H1 (cell line): ENCODE results near the gene FAM193A. TPM values are rescaled to one million over a fixed set of nuclear protein-coding genes. Genes with fewer than 3 reads are reported as not detected.

Experiments used
- CTCF ChIA-PET: fragments of 300-600 bp; sonication (Branson Sonifier 250); formaldehyde crosslinking; loops from one replicate; lab custom pipeline; 2021; ENCODE audit not compliant: partially characterized antibody; lab: Charles Lee
- POLR2A ChIA-PET: fragments of 300-600 bp; sonication (Branson Sonifier 250); formaldehyde crosslinking; loops from one replicate; lab custom pipeline; 2021; ENCODE audit warnings: inconsistent platforms; ENCODE audit not compliant: partially characterized antibody; lab: Charles Lee
- DNase-seq, 2 experiments: peaks; one replicate each; pipeline versions ENCODE4 v3.0.0 to v3.0.0-alpha.2; 2010 to 2022; ENCODE audit warnings: low spot score in 2 of 2, low read depth in 1 of 2, mixed read lengths in 1 of 2
- FAIRE-seq: peaks from 2 replicates; lab custom pipeline; 2011; peaks lifted over from hg19 to GRCh38; lab: Jason Lieb, UNC
- H2AFZ ChIP-seq: 2 replicates; pipeline ENCODE4 v1.8.1; 2012; ENCODE audit warnings: low read length, inconsistent platforms
- H2AK5ac ChIP-seq: 2 replicates; pipeline ENCODE4 v1.6.1; 2013; ENCODE audit warnings: low read depth, low read length
- H2BK120ac ChIP-seq: replicated peaks from 2 replicates; pipeline ENCODE3; 2013; ENCODE audit warnings: low read depth, low read length, inconsistent platforms
- H2BK12ac ChIP-seq: 2 replicates; pipeline ENCODE4 v1.6.1; 2013; ENCODE audit warnings: low read depth, low read length
- H2BK15ac ChIP-seq: 2 replicates; pipeline ENCODE4 v1.6.1; 2013; ENCODE audit warnings: low read length
- H2BK20ac ChIP-seq: 2 replicates; pipeline ENCODE4 v1.6.1; 2013; ENCODE audit warnings: low read length
- H2BK5ac ChIP-seq: 2 replicates; pipeline ENCODE4 v1.6.1; 2013; ENCODE audit warnings: low read depth, low read length
- H3K14ac ChIP-seq: 2 replicates; pipeline ENCODE4 v1.6.1; 2013; ENCODE audit warnings: inconsistent platforms; ENCODE audit not compliant: insufficient read length
- H3K18ac ChIP-seq: 2 replicates; pipeline ENCODE4 v1.6.1; 2013; ENCODE audit warnings: low read length; ENCODE audit errors: extremely low read depth
- H3K23ac ChIP-seq: 2 replicates; pipeline ENCODE4 v1.6.1; 2013; ENCODE audit warnings: inconsistent platforms; ENCODE audit not compliant: insufficient read length
- H3K23me2 ChIP-seq: 2 replicates; pipeline ENCODE4 v1.6.1; 2013; ENCODE audit warnings: low read depth, low read length
- H3K27ac ChIP-seq: 2 replicates; pipeline ENCODE4 v1.6.1; 2011; ENCODE audit warnings: low read depth, low read length, inconsistent platforms
- H3K27me3 ChIP-seq, 4 experiments: replicated peaks in 1 of 4; 1 replicate in 1 of 4; 2 replicates in 3 of 4; pipeline versions ENCODE4 v1.6.1 to v1.8.1; 2011 to 2013; ENCODE audit warnings: low read length in 3 of 4, mild to moderate bottlenecking in 3 of 4, inconsistent platforms in 2 of 4, mixed read lengths in 2 of 4, moderate library complexity in 1 of 4; ENCODE audit not compliant: control insufficient read depth in 3 of 4, insufficient read depth in 3 of 4; ENCODE audit errors: extremely low read depth in 1 of 4
- H3K36me3 ChIP-seq, 4 experiments: 2 replicates each; pipeline versions ENCODE4 v1.6.1 to v1.8.1; 2011 to 2013; ENCODE audit warnings: mild to moderate bottlenecking in 4 of 4, low read length in 3 of 4, moderate library complexity in 2 of 4, control low read depth in 1 of 4, inconsistent platforms in 1 of 4; ENCODE audit not compliant: insufficient read depth in 4 of 4, control insufficient read depth in 2 of 4
- H3K4ac ChIP-seq: replicated peaks from 2 replicates; pipeline ENCODE3; 2013; ENCODE audit warnings: low read length, low read depth, mixed read lengths, inconsistent platforms; ENCODE audit not compliant: insufficient read length
- H3K4me1 ChIP-seq, 4 experiments: replicated peaks in 1 of 4; 1 replicate in 1 of 4; 2 replicates in 3 of 4; pipeline versions ENCODE4 v1.6.1 to v1.8.1; 2011 to 2013; ENCODE audit warnings: low read length in 3 of 4, inconsistent platforms in 2 of 4, mixed read lengths in 1 of 4; ENCODE audit not compliant: insufficient read depth in 4 of 4, control insufficient read depth in 3 of 4
- H3K4me2 ChIP-seq, 2 experiments: 2 replicates each; pipeline versions ENCODE4 v1.6.1 to v1.8.1; 2011 to 2013; ENCODE audit warnings: low read depth in 2 of 2, low read length in 2 of 2, control low read depth in 1 of 2, inconsistent platforms in 1 of 2, mild to moderate bottlenecking in 1 of 2; ENCODE audit not compliant: insufficient read depth in 1 of 2
- H3K4me3 ChIP-seq, 4 experiments: fragments of 200-600, 300-600 bp in 1 of 4; sonication (generic), shearing (Covaris generic), sonication (Bioruptor Twin) in 1 of 4; 2 replicates each; pipeline versions ENCODE4 v1.5.1 to v1.8.1; 2011 to 2016; ENCODE audit warnings: low read length in 4 of 4, low read depth in 3 of 4, control low read depth in 2 of 4, inconsistent platforms in 2 of 4, mild to moderate bottlenecking in 2 of 4, mixed read lengths in 1 of 4, moderate library complexity in 1 of 4; ENCODE audit not compliant: insufficient read depth in 2 of 4; ENCODE audit errors: extremely low read depth in 1 of 4
- H3K56ac ChIP-seq: replicated peaks from 2 replicates; pipeline ENCODE3; 2013; ENCODE audit warnings: low read depth, mild to moderate bottlenecking, mixed read lengths, low read length, inconsistent platforms; ENCODE audit not compliant: insufficient read length
- H3K79me1 ChIP-seq: 2 replicates; pipeline ENCODE4 v1.6.1; 2013; ENCODE audit warnings: low read depth, low read length, control low read depth
- H3K79me2 ChIP-seq, 2 experiments: 2 replicates each; pipeline versions ENCODE4 v1.6.1 to v1.8.1; 2012 to 2013; ENCODE audit warnings: low read length in 2 of 2, mild to moderate bottlenecking in 2 of 2, inconsistent platforms in 1 of 2; ENCODE audit not compliant: insufficient read depth in 2 of 2, control insufficient read depth in 1 of 2
- H3K9ac ChIP-seq, 4 experiments: replicated peaks in 1 of 4; 1 replicate in 1 of 4; 2 replicates in 3 of 4; pipeline versions ENCODE4 v1.6.1 to v1.8.1; 2011 to 2013; ENCODE audit warnings: low read depth in 3 of 4, low read length in 3 of 4, control low read depth in 2 of 4, mild to moderate bottlenecking in 2 of 4, moderate library complexity in 2 of 4, inconsistent platforms in 1 of 4; ENCODE audit errors: extremely low read depth in 1 of 4
- H3K9me3 ChIP-seq, 2 experiments: 2 replicates each; pipeline versions ENCODE4 v1.6.1 to v1.8.1; 2012 to 2013; ENCODE audit warnings: mild to moderate bottlenecking in 2 of 2, moderate library complexity in 2 of 2, control low read depth in 1 of 2, inconsistent platforms in 1 of 2, low read depth in 1 of 2, low read length in 1 of 2, mixed read lengths in 1 of 2; ENCODE audit not compliant: insufficient read depth in 2 of 2
- H4K20me1 ChIP-seq, 2 experiments: replicated peaks in 1 of 2; 2 replicates each; pipeline versions ENCODE3 to v1.8.1; 2011 to 2013; ENCODE audit warnings: inconsistent platforms in 2 of 2, low read length in 2 of 2, mild to moderate bottlenecking in 1 of 2; ENCODE audit not compliant: insufficient read depth in 2 of 2, control insufficient read depth in 1 of 2
- H4K5ac ChIP-seq: 2 replicates; pipeline ENCODE4 v1.6.1; 2013; ENCODE audit warnings: low read length, low read depth, mixed read lengths, inconsistent platforms; ENCODE audit not compliant: insufficient read length
- H4K8ac ChIP-seq: 2 replicates; pipeline ENCODE4 v1.8.0; 2013; ENCODE audit warnings: mild to moderate bottlenecking, moderate library complexity, low read length, inconsistent platforms; ENCODE audit not compliant: insufficient read depth; ENCODE audit errors: extremely low read depth
- H4K91ac ChIP-seq: replicated peaks from 2 replicates; pipeline ENCODE3; 2013; ENCODE audit warnings: low read length, mixed read lengths, inconsistent platforms; ENCODE audit not compliant: insufficient read length
- BCL11A ChIP-seq, 2 experiments: IDR thresholded peaks; one replicate each; pipeline ENCODE4 v1.6.1; 2011; ENCODE audit warnings: low read depth in 2 of 2, low read length in 2 of 2, mild to moderate bottlenecking in 2 of 2
- CBX5 ChIP-seq: fragments of 300-800, 300-1000 bp; sonication (generic); IDR thresholded peaks from 2 replicates; pipeline ENCODE4 v1.7.1; 2016; ENCODE audit warnings: antibody characterized with exemption, low read length, low read depth
- CHD1 ChIP-seq: IDR thresholded peaks from 2 replicates; pipeline ENCODE4 v1.6.1; 2012; ENCODE audit warnings: low read depth, low read length, improper control_type of control experiment
- CHD2 ChIP-seq: IDR thresholded peaks from 2 replicates; pipeline ENCODE4 v1.6.1; 2012; ENCODE audit warnings: low read length, improper control_type of control experiment
- CTBP2 ChIP-seq: IDR thresholded peaks from 2 replicates; pipeline ENCODE4 v1.7.0; 2011; ENCODE audit warnings: borderline replicate concordance, mild to moderate bottlenecking, moderate library complexity, mixed read lengths, low read length; ENCODE audit not compliant: insufficient read depth, insufficient read length
- EP300 ChIP-seq, 2 experiments: IDR thresholded peaks; 1 replicate in 1 of 2; 2 replicates in 1 of 2; pipeline ENCODE4 v1.6.1; 2011 to 2012; ENCODE audit warnings: low read depth in 2 of 2, low read length in 2 of 2, mild to moderate bottlenecking in 2 of 2, borderline replicate concordance in 1 of 2, inconsistent platforms in 1 of 2, moderate library complexity in 1 of 2
- PHF8 ChIP-seq: fragments of 200-600 bp; sonication (generic); conservative IDR thresholded peaks from 2 replicates; pipeline ENCODE4 v1.7.1; 2012; ENCODE audit warnings: low read depth, mild to moderate bottlenecking, inconsistent platforms, low read length, moderate library complexity
- POLR2A ChIP-seq, 2 experiments: IDR thresholded peaks; 1 replicate in 1 of 2; 2 replicates in 1 of 2; pipeline ENCODE4 v1.6.1; 2011; ENCODE audit warnings: low read depth in 2 of 2, low read length in 2 of 2, mild to moderate bottlenecking in 2 of 2; ENCODE audit errors: control extremely low read depth in 1 of 2
- POLR2AphosphoS5 ChIP-seq: IDR thresholded peaks from 2 replicates; pipeline ENCODE4 v1.6.1; 2011; ENCODE audit warnings: low read depth, low read length
- RAD21 ChIP-seq, 2 experiments: IDR thresholded peaks in 1 of 2; conservative IDR thresholded peaks in 1 of 2; 2 replicates each; pipeline ENCODE4 v1.6.1; 2011; ENCODE audit warnings: low read depth in 2 of 2, low read length in 2 of 2, improper control_type of control experiment in 1 of 2, inconsistent platforms in 1 of 2, mild to moderate bottlenecking in 1 of 2, moderate library complexity in 1 of 2
- SUZ12 ChIP-seq: fragments of 200-600 bp; sonication (generic); IDR thresholded peaks from 2 replicates; pipeline ENCODE4 v1.6.1; 2012; ENCODE audit warnings: mild to moderate bottlenecking, inconsistent platforms, low read length, moderate library complexity, mixed read lengths
- WGBS, 2 experiments: shearing (Covaris generic) in 1 of 2; methylation state at CpG; one replicate each; pipeline versions ENCODE4 v1.1.6 to v1.1.7; 2013 to 2015; ENCODE audit warnings: low lambda C conversion rate in 2 of 2, mixed read lengths in 2 of 2, inconsistent platforms in 1 of 2, low coverage in 1 of 2, missing lambda C conversion rate in 1 of 2; ENCODE audit not compliant: insufficient replicate concordance in 2 of 2, insufficient coverage in 1 of 2, insufficient read length in 1 of 2; ENCODE audit errors: extremely low coverage in 1 of 2, missing lambda C conversion rate in 1 of 2; 5-methylcytosine and 5-hydroxymethylcytosine counted together
- polyA plus RNA-seq, 7 experiments: library from polyadenylated mRNA; depleted of rRNA in 3 of 7; stranded (reverse) in 5 of 7; unstranded in 2 of 7; fragments of >200 nt in 5 of 7; fragments of 200-250 nt in 2 of 7; gene quantifications; 1 replicate in 5 of 7; 2 replicates in 1 of 7; 4 replicates in 1 of 7; pipeline versions ENCODE4 v1.2.1 to v1.2.3, GENCODE V29; 2011 to 2013; ENCODE audit warnings: missing spikeins in 2 of 7, mixed read lengths in 2 of 7
- total RNA-seq: library from RNA; stranded (reverse); fragmentation: NEBNext Ultra II Directional; extraction: Animal tissue kit (Norgen Biotek cat#: 25700); gene quantifications from 2 replicates; pipeline ENCODE4 v1.2.1, GENCODE V29; 2021
- TF ChIP-seq, protein P1 (sequence below): IDR thresholded peaks from 2 replicates; pipeline ENCODE4 v1.6.1; 2012; ENCODE audit warnings: inconsistent platforms

Gene FAM193A
- total and polyA plus RNA-seq, 2 of the 8 experiments (the other 6 are each of a cell fraction or from before 2014, with no cell fraction given) = 8.7 to 26.2 TPM

DNA sequence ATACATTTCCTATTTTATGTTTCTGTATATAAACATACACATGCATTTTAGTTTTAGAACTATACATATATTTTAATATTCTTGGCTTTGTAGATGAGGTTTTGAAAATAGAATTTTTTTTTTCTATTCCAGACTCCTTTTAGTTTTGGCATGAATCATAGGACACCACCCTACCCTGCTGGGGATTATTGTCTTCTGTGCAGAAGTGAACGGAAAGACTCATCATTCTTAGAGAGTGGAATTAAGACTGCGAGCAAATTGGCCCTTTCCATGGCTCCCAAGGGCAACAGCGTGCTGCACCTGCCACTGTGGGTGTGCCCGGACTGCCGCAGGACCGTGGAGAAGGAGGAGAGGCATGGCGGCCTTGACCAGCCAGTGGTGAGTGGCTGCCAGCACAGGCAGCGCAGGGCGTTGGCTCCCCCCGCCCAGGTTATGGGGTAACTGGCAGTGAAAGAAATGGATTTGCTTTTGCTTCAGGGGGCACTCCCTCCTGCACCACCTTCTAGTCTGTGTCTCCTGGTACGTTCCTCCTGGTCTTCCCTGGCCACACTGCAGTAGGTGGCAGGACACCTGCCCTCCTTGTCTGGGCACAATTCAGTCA lies 59.6 kb downstream of the FAM193A start:
- no peaks in the 10 kb centered on the region for H3K9me3 ChIP-seq
- no peak overlapping the region for H3K4ac ChIP-seq
- H2BK20ac ChIP-seq = peak overlapping the region; percentile 5; the same call in 1 of the 2 replicates
- H2AFZ ChIP-seq = no peak overlapping the region
- H3K4me3 ChIP-seq = no peak overlapping the region
- H4K20me1 ChIP-seq = peaks cover 5 to 10% of the 10 kb centered on the region in 2 experiments
- H3K23ac ChIP-seq = no peak overlapping the region
- no peaks in the 10 kb centered on the region for H3K27me3 ChIP-seq
- POLR2A ChIA-PET = interaction anchor here (1.0 to 1.5 kb wide), 5 partner anchors 8 to 128 kb away, joined by 3 to 5 read pairs (median 3); no protein-coding TSS in a partner anchor
- H2AK5ac ChIP-seq = peak overlapping the region; percentile 95; the same call in 1 of the 2 replicates
- peak overlapping the region; percentile 51 for H4K91ac ChIP-seq
- H3K56ac ChIP-seq = no peak overlapping the region
- peaks cover 15 to 45% (median 22%) of the 10 kb centered on the region in 4 experiments for H3K4me1 ChIP-seq
- CTCF ChIA-PET = interaction anchor here (1.0 kb wide), 1 partner anchor 155 kb away, joined by 4 read pairs; no protein-coding TSS in a partner anchor
- peaks cover 26% of the 10 kb centered on the region for H3K79me1 ChIP-seq
- no peak overlapping the region for H3K18ac ChIP-seq
- H3K14ac ChIP-seq = no peak overlapping the region
- H3K4me2 ChIP-seq = no peak overlapping the region
- peak overlapping the region; percentile 90; the same call in 1 of the 2 replicates for H2BK12ac ChIP-seq
- H4K5ac ChIP-seq = no peak overlapping the region
- FAIRE-seq (no peak), DNase-seq (no peak)
- peak overlapping the region; percentile 35; the same call in 1 of the 2 replicates for H3K27ac ChIP-seq
- H3K79me2 ChIP-seq = peaks cover 17 to 91% of the 10 kb centered on the region in 2 experiments
- H2BK15ac ChIP-seq = peak overlapping the region; percentile 67; the same call in 1 of the 2 replicates
- WGBS, 2 experiments = 95% methylated on average over 10 of the region's 11 CpGs; no CpG with 5 or more reads in 1 of the 2 experiments
- no peaks in the 10 kb centered on the region for H3K23me2 ChIP-seq
- 0 out of 8 replicates have a peak, but pooled peaks cover 0 to 3% (median 0%) of the 10 kb centered on the region in 4 experiments for H3K36me3 ChIP-seq
- no peak overlapping the region for H2BK120ac ChIP-seq
- H4K8ac ChIP-seq = no peak overlapping the region; the same call in 1 of the 2 replicates
- H2BK5ac ChIP-seq = peak overlapping the region; percentile 96
- no peak overlapping the region for H3K9ac ChIP-seq
- TF ChIP-seq POLR2AphosphoS5 (no peak), SUZ12 (no peak), PHF8 (no peak), POLR2A (IDR thresholded peaks at IDR 0.05; ENCODE audit: control extremely low read depth in 1 of 2, low read depth in 2 of 2, low read length in 2 of 2) (no peak), CHD2 (no peak), EP300 (IDR thresholded peaks at IDR 0.05; ENCODE audit: borderline replicate concordance in 1 of 2, low read depth in 2 of 2, low read length in 2 of 2) (no peak), CBX5 (no peak), BCL11A (IDR thresholded peaks at IDR 0.05; ENCODE audit: low read depth in 2 of 2, low read length in 2 of 2) (no peak), CHD1 (no peak), RAD21 (IDR thresholded peaks at IDR 0.05 in 1 of 2, conservative IDR thresholded peaks at IDR 0.05 in 1 of 2; ENCODE audit: low read depth in 2 of 2, low read length in 2 of 2) (no peak), CTBP2 (no peak)
- TF ChIP-seq, protein P1, sequence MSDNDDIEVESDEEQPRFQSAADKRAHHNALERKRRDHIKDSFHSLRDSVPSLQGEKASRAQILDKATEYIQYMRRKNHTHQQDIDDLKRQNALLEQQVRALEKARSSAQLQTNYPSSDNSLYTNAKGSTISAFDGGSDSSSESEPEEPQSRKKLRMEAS = no peak
